ENCODE data around the gene HDGF.

GRCh38 chr1:156766298-156767100 lies 15.0 kb upstream of the HDGF start:
- TF ChIP-seq CTCF (IDR thresholded peaks at IDR 0.05; ENCODE audit: control extremely low read depth in 1 of 3, insufficient read depth in 1 of 3, low read depth in 1 of 3, low read length in 3 of 3) (no peak), SIN3A (conservative IDR thresholded peaks at IDR 0.05 in 1 of 2, IDR thresholded peaks at IDR 0.05 in 1 of 2; ENCODE audit: low read depth in 1 of 2, low read length in 2 of 2) (no peak)

All from H1 (cell line).